Measurements from ENCODE around the gene FRYL. TPM values are rescaled to one million over a fixed set of nuclear protein-coding genes. Genes with fewer than 3 reads are reported as not detected.

The FRYL gene
- polyA plus RNA-seq, 3 donors, result 9.8 to 15.9 (median 13.8) TPM

DNA sequence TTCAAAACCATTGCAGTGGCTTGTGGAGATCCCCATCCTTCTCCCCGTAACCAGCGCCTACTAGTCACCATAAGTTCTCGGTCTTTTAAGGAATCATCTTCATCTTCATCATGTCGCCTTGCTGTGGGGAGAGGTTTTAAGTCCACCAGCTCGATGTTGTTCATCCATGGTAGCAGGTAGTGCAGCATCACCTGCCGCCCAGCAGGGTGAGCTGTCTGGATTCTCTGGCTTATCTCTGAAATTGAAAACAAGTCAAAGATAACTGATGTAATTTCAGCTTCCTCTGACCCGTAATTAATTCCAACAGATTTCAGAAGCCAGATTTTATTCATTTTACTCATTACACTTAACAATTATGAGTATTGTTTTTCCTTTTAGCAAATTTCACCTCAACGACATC lies 222.6 kb downstream of the FRYL start:
- 92 to 94% (median 94%) methylated on average over 8 of the region's 8 CpGs for WGBS, 3 donors
- H3K27ac ChIP-seq (ENCODE audit: low read depth, low read length), result no peak overlapping the region

DNA sequence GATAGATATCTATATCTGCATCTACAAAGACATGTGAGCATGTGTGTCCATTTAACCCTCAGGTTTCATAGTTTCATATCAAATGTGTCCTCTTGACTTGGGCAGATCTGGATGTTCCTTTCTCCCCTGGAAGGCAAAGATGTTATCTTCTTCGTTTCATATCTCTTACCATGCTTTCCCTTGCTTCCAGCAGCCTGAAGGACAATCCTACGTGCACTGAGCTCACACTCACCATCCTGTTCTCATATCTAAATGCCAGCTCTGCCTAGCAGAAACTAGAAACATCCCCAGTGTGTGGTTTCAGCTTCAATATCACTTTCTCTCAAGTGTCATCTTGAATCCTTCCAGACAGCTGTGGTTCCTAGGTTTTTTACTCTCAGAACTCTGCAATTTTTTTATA lies 223.8 kb downstream of the FRYL start:
- H3K27ac ChIP-seq (ENCODE audit: low read depth, low read length), result no peak overlapping the region
- WGBS, 3 donors, result 94 to 96% (median 95%) methylated on average over 2 of the region's 2 CpGs

- 67 to 79% (median 78%) methylated on average over 5 of the region's 5 CpGs for WGBS, 3 donors
- no peak overlapping the region for H3K27ac ChIP-seq (ENCODE audit: low read depth, low read length)
These were observed 225.5 kb downstream of the FRYL start for GRCh38 chr4:48554606-48555005.

DNA sequence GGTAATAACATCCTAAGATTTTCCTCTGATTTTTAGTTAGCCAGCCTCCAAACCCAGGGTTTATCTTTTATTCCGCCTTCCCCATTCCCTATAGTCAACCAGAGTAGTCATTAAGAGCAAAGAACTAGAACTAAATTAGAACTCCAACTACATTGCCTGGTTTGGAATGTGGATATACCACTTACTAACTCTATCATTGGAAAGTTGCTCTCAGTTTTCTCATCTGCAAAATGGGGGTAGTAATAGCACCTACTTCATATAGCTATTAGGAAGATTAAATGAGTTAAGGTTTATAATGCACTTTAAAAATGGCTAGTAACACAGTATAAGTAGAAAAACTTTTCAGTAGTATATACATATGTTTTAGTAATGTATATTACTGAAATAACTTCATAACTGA lies 226.4 kb downstream of the FRYL start:
- H3K27ac ChIP-seq (ENCODE audit: low read depth, low read length), result no peak overlapping the region
- WGBS, 3 donors, result 97 to 100% (median 100%) methylated on average over 1 of the region's 1 CpG

GRCh38 chr4:48546336-48546735 lies 233.7 kb downstream of the FRYL start:
- no peak overlapping the region for H3K27ac ChIP-seq (ENCODE audit: low read depth, low read length)
- 71 to 77% (median 76%) methylated on average over 2 of the region's 2 CpGs for WGBS, 3 donors

- 87 to 92% (median 87%) methylated on average over 3 of the region's 3 CpGs for WGBS, 3 donors
- no peak overlapping the region for H3K27ac ChIP-seq (ENCODE audit: low read depth, low read length)
These were observed 236.3 kb downstream of the FRYL start for GRCh38 chr4:48543796-48544195.

GRCh38 chr4:48542888-48543287 lies 237.2 kb downstream of the FRYL start:
- WGBS, 3 donors, result 98 to 100% (median 98%) methylated on average over 2 of the region's 2 CpGs
- H3K27ac ChIP-seq (ENCODE audit: low read depth, low read length), result no peak overlapping the region

GRCh38 chr4:48539597-48539996 lies 240.5 kb downstream of the FRYL start:
- WGBS, 3 donors, result 82 to 99% (median 95%) methylated on average over 3 of the region's 3 CpGs
- H3K27ac ChIP-seq (ENCODE audit: low read depth, low read length), result no peak overlapping the region

GRCh38 chr4:48538358-48538757 lies 241.7 kb downstream of the FRYL start:
- no peak overlapping the region for H3K27ac ChIP-seq (ENCODE audit: low read depth, low read length)

DNA sequence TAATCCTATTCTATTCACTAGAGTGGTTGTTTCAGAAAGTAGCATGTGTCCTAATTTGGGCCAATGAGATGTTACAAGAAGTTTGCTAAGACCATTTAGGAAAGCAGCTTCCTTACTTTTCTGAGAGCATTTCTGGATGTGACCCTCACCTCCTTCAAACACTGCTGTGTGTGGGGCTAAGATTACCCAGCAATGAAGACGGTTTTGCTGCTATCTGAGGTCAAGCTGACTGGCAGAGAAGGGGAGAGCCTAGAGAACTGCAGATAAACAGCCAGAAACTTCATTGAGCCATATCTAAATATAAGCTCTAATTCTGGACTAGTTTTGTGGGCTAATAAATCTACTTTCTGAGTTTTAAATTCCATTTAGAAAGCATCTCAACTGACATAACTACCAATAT lies 253.7 kb downstream of the FRYL start:
- 79 to 89% (median 89%) methylated on average over 1 of the region's 1 CpG for WGBS, 3 donors
- H3K27ac ChIP-seq (ENCODE audit: low read depth, low read length), result no peak overlapping the region

DNA sequence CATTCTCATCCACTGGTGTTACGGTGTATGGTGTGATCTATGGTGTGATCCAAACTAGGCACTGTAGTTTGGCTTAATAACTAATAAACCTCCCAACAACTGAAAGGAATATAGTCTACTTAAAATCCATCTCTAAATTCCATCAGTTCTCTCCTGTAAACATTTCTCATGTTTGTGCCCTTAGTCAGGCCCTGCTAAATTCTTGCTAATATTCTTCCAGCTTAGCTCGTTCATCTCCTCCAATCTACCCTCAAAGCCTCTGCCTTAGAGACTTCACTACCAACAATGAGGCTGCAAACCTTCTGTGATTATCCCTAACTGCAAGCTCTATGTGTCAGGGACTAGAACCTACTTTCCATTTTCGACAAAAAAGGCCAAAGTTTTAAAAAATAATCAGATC lies 261.9 kb downstream of the FRYL start:
- WGBS, 3 donors, result 93 to 97% (median 96%) methylated on average over 3 of the region's 3 CpGs
- no peak overlapping the region for H3K27ac ChIP-seq (ENCODE audit: low read depth, low read length)

GRCh38 chr4:48509543-48509942 lies 270.5 kb downstream of the FRYL start:
- no peak overlapping the region for H3K27ac ChIP-seq (ENCODE audit: low read depth, low read length)

- WGBS, 3 donors, result 92 to 96% (median 95%) methylated on average over 2 of the region's 2 CpGs
- H3K27ac ChIP-seq (ENCODE audit: low read depth, low read length), result no peak overlapping the region
These were observed 273.4 kb downstream of the FRYL start for GRCh38 chr4:48506716-48507115.

DNA sequence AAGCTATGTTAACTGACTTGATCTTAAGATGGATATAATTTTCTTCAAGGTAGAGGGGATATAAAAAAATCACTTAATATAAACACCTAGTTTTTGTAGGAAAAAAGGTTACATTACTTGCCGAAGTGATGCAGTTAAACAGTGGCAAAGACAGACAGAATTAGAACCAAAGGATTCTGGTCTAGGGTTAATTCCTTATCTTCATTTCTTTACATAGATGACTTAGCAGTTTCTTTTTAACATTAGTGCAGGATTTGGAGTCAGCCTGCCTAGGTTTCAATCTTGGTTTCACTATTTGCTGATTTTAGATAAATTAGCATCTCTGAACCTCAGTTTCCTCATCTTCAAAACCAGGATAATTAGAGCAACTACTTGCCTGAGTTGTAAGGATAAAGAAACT lies 275.7 kb downstream of the FRYL start:
- H3K27ac ChIP-seq (ENCODE audit: low read depth, low read length), result no peak overlapping the region
- WGBS, 3 donors, result 50 to 63% (median 59%) methylated on average over 1 of the region's 1 CpG

DNA sequence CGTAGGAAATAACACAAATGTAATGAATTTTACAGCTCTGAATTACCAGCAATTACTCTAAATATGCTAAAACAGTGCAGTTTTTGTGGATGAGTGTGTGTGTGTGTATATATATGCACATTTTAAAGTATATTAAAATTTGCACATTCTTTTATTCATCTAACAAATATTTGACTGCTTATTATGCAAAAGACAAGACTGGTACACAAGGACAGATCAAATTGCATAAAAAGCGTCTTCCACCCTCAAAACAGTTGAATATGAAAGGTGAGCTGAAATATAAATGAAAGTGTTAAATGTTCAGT lies 276.1 kb downstream of the FRYL start:
- H3K27ac ChIP-seq (ENCODE audit: low read depth, low read length), result no peak overlapping the region
- WGBS, 3 donors, result 92 to 98% (median 96%) methylated on average over 2 of the region's 2 CpGs

DNA sequence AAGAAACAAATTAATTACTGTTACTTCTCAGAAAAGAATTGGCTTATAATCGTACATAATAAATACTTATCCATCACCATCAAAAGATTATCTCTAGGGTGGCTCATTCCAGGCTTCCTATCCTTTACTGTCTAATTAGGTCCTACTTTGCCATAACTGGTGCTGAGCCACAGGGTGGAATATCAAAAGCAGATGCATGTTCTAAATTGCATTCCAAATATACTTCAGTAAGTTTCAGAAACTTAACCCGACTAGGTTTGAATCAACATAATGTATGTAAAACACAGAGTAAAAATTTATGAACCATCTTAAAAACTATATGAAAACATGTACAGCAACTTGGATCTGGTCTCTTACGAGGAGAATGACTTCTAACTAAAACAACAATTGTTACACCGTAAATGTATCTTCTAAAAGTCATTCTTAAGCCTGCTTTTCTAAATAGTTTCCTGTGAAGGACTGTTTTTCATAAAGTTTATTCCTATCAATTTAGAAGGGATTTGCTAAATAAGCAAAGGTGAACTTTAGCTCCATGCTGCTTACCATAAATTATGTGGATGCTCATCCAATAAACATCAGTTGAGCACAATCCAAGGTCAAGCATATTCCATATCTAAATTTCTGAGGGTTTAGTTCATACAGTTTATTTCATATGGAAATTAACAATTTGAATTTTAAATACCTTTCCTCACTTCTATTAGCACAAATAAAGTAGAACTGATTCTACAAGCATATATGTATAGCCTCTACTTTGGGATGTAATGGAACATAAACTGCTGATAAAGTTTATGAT lies 276.6 kb downstream of the FRYL start:
- 61 to 68% (median 67%) methylated on average over 4 of the region's 4 CpGs for WGBS, 3 donors
- H3K27ac ChIP-seq (ENCODE audit: low read depth, low read length), result no peak overlapping the region

DNA sequence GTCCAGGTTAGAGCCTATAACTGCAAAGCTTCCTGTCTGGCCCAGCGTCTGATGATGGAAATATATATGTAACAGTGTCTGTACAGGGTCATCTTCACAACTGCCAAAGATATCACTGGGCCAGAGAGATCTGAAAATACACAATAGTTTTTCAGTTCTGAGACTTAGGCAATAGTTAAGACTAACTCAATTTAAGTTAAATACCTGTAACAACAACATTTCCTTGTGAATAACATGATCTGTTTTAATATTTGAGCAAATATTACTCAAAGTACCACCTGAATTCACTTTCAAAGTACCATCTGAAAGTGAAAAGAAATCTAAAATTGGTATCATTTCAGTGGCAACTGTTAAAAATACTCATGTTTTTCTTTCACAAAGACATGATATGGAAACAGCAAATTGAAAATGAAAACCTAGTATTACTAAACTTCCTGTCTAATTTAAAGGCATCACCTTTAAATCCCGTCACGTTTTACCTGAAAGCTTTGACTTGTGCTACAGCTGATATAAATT lies 280.5 kb downstream of the FRYL start:
- 86 to 89% (median 89%) methylated on average over 3 of the region's 3 CpGs for WGBS, 3 donors
- no peak overlapping the region for H3K27ac ChIP-seq (ENCODE audit: low read depth, low read length)

- H3K27ac ChIP-seq (ENCODE audit: low read depth, low read length), result no peak overlapping the region
- 75 to 95% (median 93%) methylated on average over 4 of the region's 4 CpGs for WGBS, 3 donors
These were observed 281.2 kb downstream of the FRYL start for GRCh38 chr4:48498895-48499294.

DNA sequence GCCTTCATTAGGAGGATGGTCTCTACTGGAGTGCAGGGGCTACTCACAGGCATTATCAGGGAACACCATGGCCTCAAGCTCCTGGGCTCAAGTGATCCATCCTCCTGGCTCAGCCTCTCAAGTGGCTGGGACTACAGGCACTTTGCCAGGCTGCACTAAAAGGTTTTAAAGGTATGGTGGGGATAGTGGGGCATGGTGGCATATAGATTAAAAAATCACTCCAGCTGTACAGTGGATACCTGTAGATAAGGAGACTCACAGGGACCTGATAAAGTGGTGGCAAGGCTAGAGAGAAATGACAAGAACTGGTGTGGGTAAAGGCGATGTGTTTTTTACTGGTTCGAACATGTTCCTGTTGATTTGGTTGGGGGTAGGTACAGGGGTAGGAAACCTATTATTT lies 284.1 kb downstream of the FRYL start:
- WGBS, 3 donors, result 96 to 99% (median 98%) methylated on average over 2 of the region's 2 CpGs
- H3K27ac ChIP-seq (ENCODE audit: low read depth, low read length), result no peak overlapping the region

- H3K27ac ChIP-seq (ENCODE audit: low read depth, low read length), result no peak overlapping the region
- WGBS, 3 donors, result 71 to 77% (median 75%) methylated on average over 4 of the region's 4 CpGs
These were observed 286.5 kb downstream of the FRYL start for GRCh38 chr4:48493452-48494100.

All from adipose tissue (tissue), 3 donors.